ENCODE measurements around the gene ANLN.
"Not testable (repeated sequence)": the region's sequence is repeated elsewhere in the genome, so short reads cannot be mapped to it uniquely, and the experiment has no call there.

GRCh38 chr7:36497176-36497575 lies 107.5 kb downstream of the ANLN start:
- TF ChIP-seq CTCF, POLR2A (IDR thresholded peaks at IDR 0.05): not testable (repeated sequence)

All from Peyer's patch (tissue), 4 donors.